HG02943 (cell line): ENCODE measurements around the gene BRI3.

Source experiments
- ATAC-seq: cut with Tn5 transposase; IDR thresholded peaks from one replicate; pipeline ENCODE4 v1.9.1; 2021; ENCODE audit warnings: mild to moderate bottlenecking, low read depth, moderate library complexity; ENCODE audit not compliant: unreplicated experiment

BRI3 gene

DNA sequence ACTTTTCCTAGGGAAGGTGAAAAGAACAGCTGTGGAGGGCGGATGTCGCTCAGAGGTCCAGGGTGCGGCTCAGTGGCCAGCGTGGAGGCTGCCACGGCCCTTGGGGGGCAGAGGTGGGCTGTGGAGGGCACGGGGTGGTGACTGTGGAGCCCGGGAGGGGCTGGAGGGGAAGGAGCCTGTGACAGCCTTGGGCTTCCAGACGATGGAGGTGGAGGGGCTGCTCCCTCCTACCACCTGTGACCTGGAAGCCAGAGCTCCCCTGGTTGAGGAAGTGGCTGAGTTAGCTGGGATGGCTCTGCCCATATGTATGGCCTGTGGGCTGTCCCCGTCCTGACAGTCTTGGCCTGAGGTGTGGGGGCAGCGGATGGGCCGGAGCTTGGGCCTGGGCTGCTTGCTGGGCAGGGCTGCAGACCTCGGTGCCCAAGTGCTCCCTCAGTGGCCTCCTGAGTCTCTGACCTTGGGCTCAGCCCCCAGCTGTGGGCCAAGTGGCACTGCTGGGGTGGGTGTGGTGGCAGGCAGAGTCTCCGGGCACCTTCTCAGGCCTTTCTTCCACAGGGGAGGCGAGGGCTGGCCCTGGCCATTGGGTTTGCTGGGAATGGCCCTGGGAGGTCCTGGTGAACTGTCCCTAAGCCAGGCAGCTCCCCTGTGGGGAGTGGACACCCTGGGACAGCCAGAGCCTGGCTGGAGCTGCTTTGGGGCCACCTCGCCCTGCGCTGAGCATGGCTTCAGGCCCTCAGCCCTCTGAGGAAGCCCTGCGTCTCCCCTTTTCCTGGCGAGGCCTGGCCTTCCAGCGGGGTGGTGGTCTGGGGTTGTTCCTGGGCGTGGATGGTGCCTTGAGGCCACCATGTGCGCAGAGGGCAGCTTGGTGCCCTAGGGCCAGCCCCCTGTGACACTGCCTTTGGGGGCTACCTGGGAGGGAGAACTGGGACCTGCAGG, 3.9 kb downstream of the BRI3 start:
- ATAC-seq, result no peak

- ATAC-seq, result no peak
Measured at GRCh38 chr7:98286093-98286539, 4.6 kb downstream of the BRI3 start.

DNA sequence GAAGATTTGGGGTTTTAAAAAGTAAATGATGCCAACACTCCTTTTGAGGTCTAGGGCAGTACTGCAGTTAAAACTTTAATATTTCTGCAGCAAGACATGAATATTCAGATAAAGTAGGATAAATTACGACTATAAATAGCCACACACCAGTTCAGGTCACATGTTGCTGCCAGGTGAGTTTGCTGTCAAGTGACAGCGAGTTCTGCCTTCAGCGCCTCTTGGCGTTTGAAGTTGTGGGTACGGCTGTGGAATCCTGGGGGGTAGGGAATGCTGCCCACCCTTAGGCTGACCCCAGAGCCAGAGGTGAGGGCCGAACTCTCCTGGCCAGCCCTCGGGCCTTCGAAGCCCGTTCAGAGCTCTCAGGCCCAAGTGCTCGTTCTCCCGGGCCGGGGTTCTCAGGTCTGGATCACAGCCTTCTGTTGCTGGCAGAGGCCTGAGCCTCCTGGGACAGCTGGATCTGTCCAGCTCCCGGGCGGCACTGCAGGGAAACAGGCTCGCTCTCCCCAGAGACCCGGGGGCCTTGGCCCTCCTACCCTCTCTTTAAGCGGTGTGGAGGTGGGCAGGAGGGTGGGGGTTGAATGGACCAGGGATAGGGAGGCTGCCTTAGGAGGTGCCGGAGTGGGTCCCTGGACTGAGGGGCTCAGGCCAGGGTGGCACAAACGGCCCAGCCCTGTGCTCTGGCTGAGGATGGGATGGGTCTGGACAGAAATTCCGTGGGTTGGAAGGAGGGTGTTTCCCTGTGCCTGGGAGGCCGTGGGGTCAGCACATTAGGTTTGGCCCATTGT, 5.4 kb downstream of the BRI3 start:
- no peak for ATAC-seq

DNA sequence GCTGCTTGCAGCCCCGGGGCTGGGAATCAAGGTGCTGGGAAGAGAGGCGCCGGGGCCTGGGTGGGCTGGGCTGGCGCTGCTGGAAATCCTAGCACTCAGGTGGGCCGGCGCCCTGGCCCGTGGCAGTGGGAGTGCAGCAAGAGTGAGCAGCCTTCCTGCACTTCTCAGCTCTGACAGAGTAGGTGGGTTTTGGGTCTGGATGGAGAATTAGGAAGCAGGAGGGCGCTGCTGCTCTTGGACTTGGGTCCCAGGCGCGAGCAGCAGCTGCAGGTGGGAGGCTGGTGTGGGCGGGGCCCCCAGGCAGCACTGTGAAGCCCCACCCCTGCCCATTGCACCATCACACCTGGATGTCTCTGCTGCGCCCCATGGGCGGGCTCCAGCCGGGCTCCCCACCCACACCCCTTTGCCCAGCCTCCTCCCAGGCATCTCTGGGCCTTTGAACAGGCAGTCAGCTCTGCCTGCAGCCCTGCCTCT, 6.0 kb downstream of the BRI3 start:
- no peak for ATAC-seq

- no peak for ATAC-seq
Measured at GRCh38 chr7:98288064-98288823, 6.8 kb downstream of the BRI3 start.

DNA sequence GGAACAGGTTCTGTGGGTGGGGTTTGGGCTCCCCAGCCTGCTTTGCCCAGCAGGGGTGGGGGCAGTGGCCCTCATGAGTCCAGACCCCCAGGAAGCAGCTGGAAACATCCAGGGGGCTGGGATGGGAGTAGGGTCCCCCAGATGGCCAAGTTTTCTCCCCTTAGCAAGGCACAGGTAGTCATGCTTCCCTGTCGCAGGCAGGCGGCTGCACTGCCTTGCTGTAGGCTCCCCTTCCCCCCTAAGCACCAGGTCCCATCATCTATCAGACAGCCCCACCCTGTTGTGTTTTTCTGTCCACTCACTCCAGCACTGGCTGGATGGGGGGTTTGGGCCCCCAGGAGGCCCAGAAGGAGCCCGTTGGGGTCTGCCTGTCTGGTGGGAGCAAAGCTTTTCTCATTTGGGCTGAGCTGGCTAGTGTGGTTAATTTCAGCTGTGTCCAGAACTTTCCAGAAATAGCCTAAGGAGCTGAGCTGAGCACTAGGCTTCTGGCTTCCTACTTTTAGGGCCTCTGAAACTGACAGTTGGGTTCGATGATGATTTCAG, 7.9 kb downstream of the BRI3 start:
- ATAC-seq, result no peak

GRCh38 chr7:98291717-98292116, 10.2 kb downstream of the BRI3 start:
- no peak for ATAC-seq

DNA sequence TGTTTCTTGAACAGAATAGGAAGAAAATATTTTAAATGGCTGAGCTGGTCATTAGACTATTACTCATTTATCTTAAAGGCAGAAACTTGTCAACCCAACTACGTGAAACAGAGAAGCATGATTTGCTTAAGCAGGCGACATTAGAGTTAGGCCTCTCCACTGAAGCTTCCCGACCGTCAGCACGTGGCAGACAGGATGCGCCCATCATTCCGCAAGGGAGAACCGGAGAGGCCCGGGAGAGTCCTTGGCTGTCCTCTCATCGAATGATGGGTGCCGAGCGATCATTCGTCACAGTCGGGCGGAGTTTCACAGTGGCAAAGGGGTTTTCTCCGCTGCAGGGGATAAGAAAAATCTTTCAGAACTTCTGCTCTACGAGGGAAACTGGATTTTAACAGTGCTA, 11.8 kb downstream of the BRI3 start:
- ATAC-seq, result no peak

- ATAC-seq, result no peak
Measured at GRCh38 chr7:98293746-98294145, 12.3 kb downstream of the BRI3 start.

DNA sequence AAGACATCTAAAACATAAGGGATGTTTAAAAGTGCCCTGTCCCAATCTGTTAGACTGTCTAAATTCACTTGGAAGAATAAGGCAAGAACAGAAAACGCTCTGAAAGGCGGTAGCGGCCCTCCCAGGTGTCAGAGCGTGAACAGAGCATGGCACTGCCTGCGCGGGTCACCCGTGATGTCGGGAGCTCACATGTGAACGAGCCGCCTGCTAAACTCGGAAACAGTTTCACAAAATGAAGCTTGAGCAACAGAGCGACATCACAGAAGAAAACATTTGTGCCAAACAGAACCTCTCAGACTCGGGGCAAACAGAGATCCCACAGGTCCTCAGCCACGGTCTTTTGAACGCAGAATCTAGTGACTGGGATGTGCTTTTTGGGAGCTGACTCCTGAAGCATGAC, 12.8 kb downstream of the BRI3 start:
- no peak for ATAC-seq

GRCh38 chr7:98294798-98295382, 13.4 kb downstream of the BRI3 start:
- ATAC-seq, result no peak

DNA sequence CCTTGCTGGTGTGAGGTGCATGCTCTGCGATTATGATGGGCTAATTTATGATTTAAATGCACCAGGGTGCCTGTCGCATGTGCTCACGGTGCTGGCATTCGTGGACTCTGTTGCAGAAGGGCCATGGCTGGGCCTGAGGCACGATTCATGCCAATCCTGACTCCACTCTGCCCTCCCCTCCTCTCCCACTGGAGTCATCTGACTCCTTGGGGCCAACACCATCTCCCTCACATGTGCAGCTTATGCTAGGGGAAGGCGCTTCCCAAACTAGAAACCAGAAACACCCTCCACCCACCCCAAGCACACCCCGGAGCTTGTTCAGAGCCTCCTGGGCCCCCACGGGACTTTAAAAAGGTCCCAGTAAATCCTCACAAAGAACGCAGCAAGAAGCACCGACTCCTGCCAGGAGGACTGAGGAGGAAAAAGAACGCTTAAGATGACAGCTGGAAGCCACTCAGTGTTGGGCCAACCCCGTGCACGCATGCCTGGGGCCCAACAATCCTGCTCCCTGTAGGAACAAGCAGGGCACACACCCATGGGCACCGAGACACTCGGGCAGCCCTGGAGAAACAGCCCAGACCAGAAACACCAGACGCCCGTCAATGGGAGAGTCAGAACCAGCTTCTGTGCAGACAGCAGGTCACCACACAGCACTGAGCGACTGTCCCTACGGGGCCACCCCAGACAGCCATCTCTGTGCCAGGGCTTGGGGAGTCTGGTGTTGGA, 14.1 kb downstream of the BRI3 start:
- ATAC-seq, result no peak

DNA sequence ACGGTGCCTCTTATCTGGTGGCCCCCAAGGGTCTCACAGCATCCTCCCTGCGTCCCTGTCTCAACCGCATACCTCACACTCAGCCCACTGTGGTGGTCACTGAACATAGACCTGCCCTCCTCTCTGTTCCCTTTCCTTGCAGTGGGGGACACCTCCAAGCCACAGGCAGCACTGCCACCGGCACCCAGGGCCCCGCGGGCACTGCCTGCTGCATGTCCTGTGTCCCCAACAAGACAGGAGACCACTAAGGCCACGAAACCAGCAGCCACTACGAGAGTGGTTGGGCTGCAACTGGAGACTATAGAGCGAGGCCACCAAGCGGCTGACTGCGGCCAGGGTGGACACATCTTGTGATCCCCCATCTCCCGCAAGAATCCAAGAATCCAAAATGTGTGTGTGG, 15.3 kb downstream of the BRI3 start:
- ATAC-seq, result no peak

DNA sequence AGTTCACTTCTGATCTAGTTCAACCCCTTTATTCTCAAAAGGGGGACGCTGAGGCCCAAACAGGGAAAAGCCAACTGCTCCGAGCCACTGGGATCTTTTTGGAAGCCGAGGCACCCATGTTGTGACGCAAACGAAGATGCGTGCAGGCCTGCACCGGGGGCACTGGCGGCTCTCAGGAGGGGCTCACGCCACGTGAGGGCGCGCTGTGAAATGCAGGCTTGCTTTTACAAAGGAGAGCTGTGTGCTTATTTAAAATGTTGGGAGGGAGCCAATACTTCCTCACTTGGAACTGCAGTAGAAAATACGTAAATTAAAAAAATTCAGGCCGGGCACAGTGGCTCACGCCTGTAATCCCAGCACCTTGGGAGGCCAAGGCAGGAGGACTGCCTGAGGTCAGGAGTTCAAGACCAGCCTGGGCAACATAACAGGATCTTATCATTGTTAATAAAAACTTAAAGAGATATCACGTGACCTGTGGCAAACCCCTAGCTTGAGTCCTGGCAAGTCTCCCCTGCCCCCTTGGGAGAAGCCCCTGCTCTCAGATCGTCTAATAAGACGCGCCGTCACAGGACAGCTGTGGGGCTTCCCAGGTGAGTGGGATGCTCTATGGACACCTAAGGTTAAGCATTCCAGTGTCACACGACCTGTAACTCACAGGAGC, 16.3 kb downstream of the BRI3 start:
- ATAC-seq, result no peak

DNA sequence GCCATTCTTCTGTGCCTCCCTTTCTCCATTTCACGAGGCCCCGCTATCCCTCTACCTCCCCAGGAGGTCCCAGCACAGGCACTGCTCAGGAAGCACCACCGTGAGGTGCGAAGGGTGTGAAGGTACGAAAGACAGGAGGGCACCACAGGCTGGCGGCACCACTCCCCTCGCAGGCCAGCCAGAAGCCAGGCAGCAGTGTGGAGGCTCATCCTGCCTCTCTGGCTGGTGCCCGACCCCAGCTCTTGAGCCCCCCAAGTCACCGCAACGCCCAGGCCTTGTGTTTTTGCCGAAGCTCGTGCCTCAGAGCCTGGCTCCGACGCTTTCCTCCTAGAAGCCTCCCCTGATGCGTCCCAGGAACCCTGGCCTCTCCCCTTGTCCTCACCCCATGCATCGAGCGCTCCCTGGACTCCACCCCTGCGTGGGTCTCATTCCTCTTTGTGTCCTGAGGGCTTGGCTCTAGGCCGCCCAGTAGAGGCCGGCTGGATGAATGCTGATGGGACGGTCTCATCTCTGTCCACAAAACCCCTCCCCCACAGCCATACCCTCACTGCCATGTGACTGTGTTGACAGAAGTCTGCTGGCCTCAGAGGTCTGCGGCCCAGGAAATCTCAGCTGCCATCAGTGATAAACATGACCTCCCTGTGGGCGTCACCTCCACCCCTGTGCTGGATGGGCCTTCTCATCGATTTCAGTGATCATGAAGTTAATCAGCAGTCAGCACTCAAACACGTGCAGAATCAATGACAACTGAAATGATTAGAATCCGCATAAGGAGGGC, 19.3 kb downstream of the BRI3 start:
- ATAC-seq, result no peak

GRCh38 chr7:98301693-98302470, 20.4 kb downstream of the BRI3 start:
- no peak for ATAC-seq

- ATAC-seq, result no peak
Measured at GRCh38 chr7:98303176-98303865, 21.8 kb downstream of the BRI3 start.
